Measurements from ENCODE around the gene HHATL.

DNA sequence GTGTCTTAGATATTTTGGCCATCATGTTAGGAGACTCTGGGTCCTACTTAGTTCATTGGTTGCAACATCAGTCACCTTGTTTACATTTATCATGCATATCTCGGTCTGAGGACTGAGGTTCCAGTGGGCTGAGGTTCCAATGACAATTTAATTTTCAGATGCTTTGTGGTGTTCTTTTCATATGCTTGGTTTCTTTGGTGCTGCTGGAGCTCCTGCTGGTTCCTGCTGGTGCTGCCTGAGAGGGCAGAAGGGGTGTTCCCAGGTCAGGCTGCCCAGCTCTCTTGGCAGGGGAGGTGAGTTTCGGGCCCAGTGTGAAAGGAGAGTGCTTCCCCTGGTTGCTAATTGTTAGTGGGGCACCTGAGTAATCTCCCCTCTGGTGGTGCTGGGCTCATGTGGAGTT lies 24.2 kb downstream of the HHATL start:
- TF ChIP-seq CTCF (IDR thresholded peaks at IDR 0.05) = no peak
- no peak for TF ChIP-seq POLR2A (IDR thresholded peaks at IDR 0.05)
- TF ChIP-seq POLR2AphosphoS5 (IDR thresholded peaks at IDR 0.05) = no peak
